Keratinocyte (primary cell): Measurements from ENCODE around the gene PRR36. TPM values are rescaled to one million over a fixed set of nuclear protein-coding genes. Genes with fewer than 3 reads are reported as not detected.

Source experiments
- DNase-seq: peaks from one replicate; pipeline ENCODE4 v3.0.0-alpha.2; 2011; ENCODE audit warnings: low read depth, missing footprints, low spot score
- FAIRE-seq: peaks from 2 replicates; lab custom pipeline; 2011; peaks lifted over from hg19 to GRCh38; lab: Jason Lieb, UNC
- H2AFZ ChIP-seq: 2 replicates; pipeline ENCODE4 v1.6.0; 2012; ENCODE audit warnings: low read length, control low read depth, inconsistent platforms; ENCODE audit not compliant: control insufficient read depth
- H3K27ac ChIP-seq: 2 replicates; pipeline ENCODE4 v1.5.1; 2011; ENCODE audit warnings: low read length; ENCODE audit not compliant: control insufficient read depth, insufficient read depth
- H3K27me3 ChIP-seq: 3 replicates; pipeline ENCODE4 v1.6.0; 2011; ENCODE audit warnings: low read length; ENCODE audit not compliant: control insufficient read depth, insufficient read depth; ENCODE audit errors: extremely low read depth
- H3K36me3 ChIP-seq, 2 experiments: 2 replicates in 1 of 2; 3 replicates in 1 of 2; pipeline ENCODE4 v1.5.1; 2011; ENCODE audit warnings: low read length in 2 of 2, mild to moderate bottlenecking in 1 of 2; ENCODE audit not compliant: control insufficient read depth in 2 of 2, insufficient read depth in 2 of 2; ENCODE audit errors: extremely low read depth in 1 of 2
- H3K4me1 ChIP-seq: 3 replicates; pipeline ENCODE4 v1.5.1; 2011; ENCODE audit warnings: low read length; ENCODE audit not compliant: control insufficient read depth, insufficient read depth; ENCODE audit errors: extremely low read depth
- H3K4me2 ChIP-seq: 3 replicates; pipeline ENCODE4 v1.6.0; 2011; ENCODE audit warnings: low read depth, low read length; ENCODE audit not compliant: control insufficient read depth, insufficient read depth; ENCODE audit errors: extremely low read depth
- H3K4me3 ChIP-seq, 3 experiments: fragments of 200-600 bp in 1 of 3; sonication (generic) in 1 of 3; 2 replicates in 2 of 3; 3 replicates in 1 of 3; pipeline ENCODE4 v1.5.1; 2011 to 2016; ENCODE audit warnings: low read length in 3 of 3, mild to moderate bottlenecking in 3 of 3, control low read depth in 2 of 3, inconsistent platforms in 1 of 3, low read depth in 1 of 3, mixed read lengths in 1 of 3, mixed run types in 1 of 3, moderate library complexity in 1 of 3; ENCODE audit not compliant: control insufficient read depth in 2 of 3, insufficient read depth in 2 of 3; ENCODE audit errors: extremely low read depth in 1 of 3
- H3K79me2 ChIP-seq: 2 replicates; pipeline ENCODE4 v1.6.0; 2012; ENCODE audit warnings: low read length; ENCODE audit not compliant: control insufficient read depth, insufficient read depth
- H3K9ac ChIP-seq: 3 replicates; pipeline ENCODE4 v1.6.0; 2011; ENCODE audit warnings: low read length; ENCODE audit not compliant: control insufficient read depth, insufficient read depth; ENCODE audit errors: extremely low read depth
- H3K9me1 ChIP-seq: 3 replicates; pipeline ENCODE4 v1.6.0; 2011; ENCODE audit warnings: low read length; ENCODE audit not compliant: control insufficient read depth, insufficient read depth; ENCODE audit errors: extremely low read depth
- H3K9me3 ChIP-seq: 2 replicates; pipeline ENCODE4 v1.5.1; 2012; ENCODE audit warnings: low read depth, low read length; ENCODE audit not compliant: control insufficient read depth
- H4K20me1 ChIP-seq: 3 replicates; pipeline ENCODE4 v1.6.0; 2011; ENCODE audit warnings: low read length; ENCODE audit not compliant: control insufficient read depth, insufficient read depth; ENCODE audit errors: extremely low read depth
- CTCF ChIP-seq, 3 experiments: IDR thresholded peaks in 1 of 3; conservative IDR thresholded peaks in 1 of 3; optimal IDR thresholded peaks in 1 of 3; 2 replicates in 2 of 3; 3 replicates in 1 of 3; pipeline versions ENCODE3 to v1.5.1; 2011; ENCODE audit warnings: low read length in 3 of 3, mild to moderate bottlenecking in 3 of 3, moderate library complexity in 2 of 3, control low read depth in 1 of 3, inconsistent platforms in 1 of 3; ENCODE audit not compliant: insufficient read depth in 2 of 3; ENCODE audit errors: extremely low read depth in 1 of 3
- EZH2 ChIP-seq: IDR thresholded peaks from one replicate; pipeline ENCODE4 v1.6.1; 2012; ENCODE audit warnings: inconsistent platforms, mild to moderate bottlenecking, low read length, moderate library complexity
- dilution Hi-C: fragments of 300-500 bp; cut with MboI; formaldehyde crosslinking; loops from one replicate; pipeline ENCODE4 v1.7.0; 2020; ENCODE audit warnings: low sequenced_read_pairs; ENCODE audit not compliant: extremely low pct_ligation_motif_present
- polyA plus RNA-seq, 5 experiments: library from polyadenylated mRNA; depleted of rRNA in 3 of 5; stranded (reverse) in 3 of 5; stranded (forward) in 1 of 5; unstranded in 1 of 5; fragments of >200 nt; gene quantifications; 1 replicate in 1 of 5; 2 replicates in 3 of 5; 3 replicates in 1 of 5; pipeline versions ENCODE4 v1.2.1 to v1.2.3, GENCODE V29; 2011 to 2012; ENCODE audit warnings: missing spikeins in 2 of 5, low read depth in 1 of 5, low replicate concordance in 1 of 5

PRR36 gene
- polyA plus RNA-seq, 1 donor (not counting 4 experiments of a cell fraction or from before 2014, with no cell fraction given) = not detected

GRCh38 chr19:7855426-7856108 is 18.6 kb downstream of the PRR36 start:
- Histone ChIP-seq H3K36me3 (peaks cover 0 to 7% of the 10 kb centered on the region in 2 experiments), H3K4me2 (no peak overlapping the region), H3K79me2 (no peaks in the 10 kb centered on the region), H3K27me3 (no peaks in the 10 kb centered on the region), H2AFZ (no peak overlapping the region), H3K9ac (no peak overlapping the region), H3K9me1 (no peaks in the 10 kb centered on the region), H3K4me1 (peaks cover 3% of the 10 kb centered on the region), H3K9me3 (no peaks in the 10 kb centered on the region), H4K20me1 (no peaks in the 10 kb centered on the region), H3K27ac (no peak overlapping the region), H3K4me3 (no peak overlapping the region)
- no peak for TF ChIP-seq CTCF (optimal IDR thresholded peaks at IDR 0.05 in 1 of 3, IDR thresholded peaks at IDR 0.05 in 1 of 3, conservative IDR thresholded peaks at IDR 0.05 in 1 of 3; ENCODE audit: extremely low read depth in 1 of 3, insufficient read depth in 2 of 3, low read length in 3 of 3)
- TF ChIP-seq EZH2 = no peak
- FAIRE-seq = no peak
- dilution Hi-C loops = no loop called here
- no peak for DNase-seq

GRCh38 chr19:7853770-7854128 is 20.4 kb downstream of the PRR36 start:
- no peak overlapping the region for H3K9ac ChIP-seq
- H3K4me2 ChIP-seq = no peak overlapping the region
- TF ChIP-seq CTCF (optimal IDR thresholded peaks at IDR 0.05 in 1 of 3, IDR thresholded peaks at IDR 0.05 in 1 of 3, conservative IDR thresholded peaks at IDR 0.05 in 1 of 3; ENCODE audit: extremely low read depth in 1 of 3, insufficient read depth in 2 of 3, low read length in 3 of 3) = no peak
- no peak for TF ChIP-seq EZH2
- H3K79me2 ChIP-seq = no peaks in the 10 kb centered on the region
- DNase-seq (no peak), FAIRE-seq (no peak)
- H3K4me3 ChIP-seq = no peak overlapping the region
- peaks cover 10% of the 10 kb centered on the region for H3K4me1 ChIP-seq
- no peaks in the 10 kb centered on the region for H3K9me1 ChIP-seq
- H3K36me3 ChIP-seq = peaks cover 0 to 2% of the 10 kb centered on the region in 2 experiments
- dilution Hi-C loops = no loop called here
- no peaks in the 10 kb centered on the region for H3K27me3 ChIP-seq
- H3K9me3 ChIP-seq = no peaks in the 10 kb centered on the region
- no peaks in the 10 kb centered on the region for H4K20me1 ChIP-seq
- no peak overlapping the region for H3K27ac ChIP-seq
- H2AFZ ChIP-seq = no peak overlapping the region
